A549 (cell line): ENCODE results near the gene TRIO. TPM values are rescaled to one million over a fixed set of nuclear protein-coding genes. Genes with fewer than 3 reads are reported as not detected.

ENCODE experiments used
- polyA plus RNA-seq, 4 experiments: library from polyadenylated mRNA; depleted of rRNA in 3 of 4; stranded (reverse); fragments of >200 nt; fragmentation: RNase III in 1 of 4; extraction: RNeasy Plus Mini Kit Qiagen cat#74134 plus additional on column Dnase treatment in 1 of 4; gene quantifications; 2 replicates in 3 of 4; 3 replicates in 1 of 4; pipeline ENCODE4 v1.2.3, GENCODE V29; 2011 to 2017

Gene TRIO
- polyA plus RNA-seq, 2 of the 4 experiments (the other 2 are of a cell fraction): 47.5 to 79.0 TPM

Other genes with a start within 250 kb of the TRIO start
- 1.0 TPM in 2 replicates for gene DNAH5, start 198.7 kb upstream of the TRIO start, polyA plus RNA-seq (2011; rRNA removed)
- gene DNAH5, start 198.7 kb upstream of the TRIO start, polyA plus RNA-seq (2017; fragmentation: RNase III; extraction: RNeasy Plus Mini Kit Qiagen cat#74134 plus additional on column Dnase treatment): 0.15 to 0.24 TPM (median 0.21 TPM) in 3 replicates